ENCODE data around the gene AGXT.

AGXT gene

DNA sequence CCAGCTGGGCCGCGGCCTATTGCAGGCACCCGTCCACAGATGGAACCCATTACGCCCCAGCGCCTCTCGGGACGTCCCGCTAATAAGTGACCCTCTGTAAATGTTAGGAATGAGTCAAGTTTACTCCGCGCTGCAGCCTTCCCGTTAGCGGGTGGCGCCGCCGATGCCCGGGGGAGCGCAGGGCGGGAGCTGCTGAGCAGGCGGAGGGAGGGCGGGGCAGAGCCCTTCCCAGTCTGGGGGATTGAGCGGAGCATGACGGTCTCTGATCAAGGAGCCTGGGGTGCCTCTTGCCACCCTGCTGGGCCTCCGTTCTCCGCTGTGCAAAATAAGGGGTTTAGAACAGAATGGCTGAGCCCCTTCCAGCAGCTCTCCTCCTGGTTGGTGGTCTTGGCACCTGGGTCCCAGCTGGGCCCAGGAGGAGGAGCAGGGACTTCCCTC lies 48.0 kb downstream of the AGXT start:
- peak; percentile 94 for DNase-seq

DNA sequence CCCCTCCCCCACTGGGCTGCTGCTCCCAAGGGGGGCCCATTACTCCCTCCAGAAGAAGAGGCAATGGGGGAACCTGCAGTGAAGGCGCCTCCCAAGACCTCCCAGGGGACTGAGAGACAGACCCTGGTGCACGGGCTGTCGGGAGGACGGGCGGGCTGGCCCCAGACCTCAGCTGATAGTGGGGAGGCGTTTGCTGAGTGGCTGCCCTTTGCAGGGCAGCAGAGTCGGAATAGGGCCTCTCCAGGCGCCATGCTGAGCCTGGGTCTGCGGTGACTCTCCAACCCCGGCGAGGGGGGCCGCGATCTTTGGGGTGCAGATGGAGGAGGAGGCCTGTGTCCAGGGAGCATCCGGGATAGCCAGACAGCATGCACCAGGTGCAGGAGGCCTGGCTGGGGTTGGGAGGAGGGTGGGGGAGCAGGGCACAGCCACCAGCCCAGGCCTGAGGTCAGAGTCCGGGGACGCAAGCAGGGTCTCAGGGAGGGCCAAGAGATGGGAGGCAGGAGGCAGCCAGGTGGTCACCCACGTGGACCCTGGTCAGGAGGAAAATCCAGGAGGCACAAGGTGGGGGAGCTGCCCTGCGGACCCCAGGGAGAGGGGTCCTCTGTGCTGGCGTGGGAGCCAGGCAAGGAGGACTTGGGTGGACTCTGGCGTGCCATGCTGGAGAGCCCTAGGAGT lies 48.5 kb downstream of the AGXT start:
- no peak for DNase-seq

GRCh38 chr2:240917684-240918257 lies 49.1 kb downstream of the AGXT start:
- DNase-seq, result peak; percentile 36

DNA sequence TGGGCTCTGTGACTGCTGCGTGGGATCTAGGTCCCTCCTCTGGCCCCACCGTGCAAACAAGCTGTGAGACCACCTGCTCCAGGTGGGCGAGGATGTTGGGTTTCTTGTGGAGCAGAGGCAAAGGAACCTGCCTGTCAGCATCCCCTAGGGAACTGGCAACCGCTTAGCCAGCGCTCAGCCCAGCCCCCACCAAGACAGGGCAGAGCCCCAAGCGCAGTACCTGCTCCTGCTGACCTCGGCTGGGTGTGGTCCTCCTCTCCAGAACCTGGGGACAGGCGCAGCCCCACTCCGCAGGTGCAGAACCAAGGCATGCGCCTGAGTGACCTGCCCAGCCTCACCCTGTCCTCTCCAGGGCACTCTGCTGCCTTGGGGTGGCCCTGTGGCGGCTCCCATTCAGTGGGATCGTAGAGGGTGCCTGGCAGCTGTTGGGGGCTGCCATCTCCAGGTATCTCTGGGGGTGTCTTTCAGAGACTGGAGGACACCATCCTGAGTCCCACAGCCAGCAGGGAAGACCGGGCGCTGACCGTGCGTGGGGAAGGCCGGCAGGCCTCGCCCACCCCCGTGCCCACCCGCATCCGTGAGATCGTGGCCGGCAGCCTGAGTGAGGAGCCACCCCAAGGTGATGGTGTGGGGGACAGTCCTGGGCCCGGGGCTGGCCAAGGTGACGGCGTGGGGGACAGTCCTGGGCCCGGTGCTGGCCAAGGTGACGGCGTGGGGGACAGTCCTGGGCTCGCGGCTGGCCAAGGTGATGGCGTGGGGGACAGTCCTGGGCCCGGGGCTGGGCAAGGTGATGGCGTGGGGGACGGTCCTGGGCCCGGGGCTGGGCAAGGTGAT lies 49.9 kb downstream of the AGXT start:
- DNase-seq, result no peak

DNA sequence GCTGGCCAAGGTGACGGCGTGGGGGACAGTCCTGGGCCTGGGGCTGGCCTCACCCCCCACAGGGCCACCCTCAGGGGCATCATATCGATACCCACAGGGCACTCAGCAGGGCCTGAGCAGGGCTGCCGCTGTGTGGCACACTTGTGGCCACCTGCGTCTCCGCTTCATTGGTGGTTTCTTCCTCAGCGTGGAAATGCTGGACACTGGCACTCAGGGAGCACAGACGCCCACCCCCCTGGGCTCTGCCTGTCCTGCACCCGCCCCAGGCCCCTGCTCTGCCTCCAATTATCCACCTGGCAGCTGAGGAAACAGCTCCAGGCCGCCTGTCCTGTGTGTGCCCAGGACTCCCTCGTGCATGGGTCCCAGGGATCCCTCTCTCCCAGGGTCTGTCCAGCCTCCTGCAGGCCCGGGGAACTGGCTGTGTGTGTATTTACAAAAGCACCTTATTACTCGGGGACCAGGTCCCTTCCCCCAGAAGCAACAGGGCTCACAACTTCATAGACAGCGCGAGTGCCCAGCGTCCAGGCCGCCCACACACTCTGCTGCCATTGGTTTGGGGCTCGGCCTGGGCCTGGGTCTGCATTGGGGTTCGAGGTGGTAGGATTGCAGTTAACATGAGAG lies 50.6 kb downstream of the AGXT start:
- no peak for DNase-seq

DNA sequence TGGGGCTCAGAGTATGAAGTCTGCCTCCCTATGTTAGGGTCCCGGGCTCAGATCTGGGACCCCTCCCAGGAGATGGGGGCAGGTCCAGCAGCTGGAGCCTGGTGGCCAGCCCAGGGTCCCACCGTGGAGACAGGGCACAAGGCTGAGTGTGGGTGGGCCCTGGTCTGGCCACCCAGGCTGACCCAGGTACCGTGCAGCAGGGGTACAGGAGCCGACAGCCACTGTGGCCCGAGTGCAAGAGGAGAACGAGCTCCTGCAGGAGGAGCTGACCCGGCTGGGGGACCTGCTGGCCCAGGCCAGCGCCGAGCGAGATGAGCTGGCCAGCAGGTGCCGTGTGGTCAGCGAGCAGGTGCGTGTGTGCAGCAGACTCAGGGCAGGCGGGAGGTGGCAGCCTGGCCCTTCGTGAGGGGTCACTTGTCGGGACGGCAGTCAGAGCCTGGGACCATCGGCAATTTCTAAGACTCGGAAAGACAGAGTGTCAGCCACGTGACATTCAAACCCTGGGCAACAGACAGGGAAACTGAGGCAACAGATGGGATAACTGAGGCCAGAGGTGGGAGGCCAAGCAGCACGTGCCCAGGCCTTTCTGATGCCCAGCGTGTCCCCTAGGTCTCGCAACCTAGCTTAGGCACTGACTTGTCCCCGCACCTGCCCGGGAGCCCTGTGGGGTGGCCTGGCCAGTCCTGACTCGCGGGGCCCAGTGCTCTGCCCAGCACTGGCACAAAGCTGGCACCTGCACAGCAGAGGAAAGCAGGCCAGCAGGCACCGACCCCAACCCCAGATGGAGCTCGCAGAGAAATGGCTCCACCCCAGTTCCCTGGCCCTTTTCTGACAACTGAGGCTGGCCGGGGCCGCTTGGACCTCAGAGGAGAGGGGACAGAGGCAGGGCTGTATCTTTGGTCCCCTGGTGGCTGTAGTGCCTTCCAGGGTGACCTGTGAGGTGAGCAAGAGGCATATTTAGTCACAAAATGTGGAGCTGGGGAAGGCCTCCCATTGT lies 51.5 kb downstream of the AGXT start:
- DNase-seq, result no peak

GRCh38 chr2:240920783-240921231 lies 52.2 kb downstream of the AGXT start:
- DNase-seq, result no peak

DNA sequence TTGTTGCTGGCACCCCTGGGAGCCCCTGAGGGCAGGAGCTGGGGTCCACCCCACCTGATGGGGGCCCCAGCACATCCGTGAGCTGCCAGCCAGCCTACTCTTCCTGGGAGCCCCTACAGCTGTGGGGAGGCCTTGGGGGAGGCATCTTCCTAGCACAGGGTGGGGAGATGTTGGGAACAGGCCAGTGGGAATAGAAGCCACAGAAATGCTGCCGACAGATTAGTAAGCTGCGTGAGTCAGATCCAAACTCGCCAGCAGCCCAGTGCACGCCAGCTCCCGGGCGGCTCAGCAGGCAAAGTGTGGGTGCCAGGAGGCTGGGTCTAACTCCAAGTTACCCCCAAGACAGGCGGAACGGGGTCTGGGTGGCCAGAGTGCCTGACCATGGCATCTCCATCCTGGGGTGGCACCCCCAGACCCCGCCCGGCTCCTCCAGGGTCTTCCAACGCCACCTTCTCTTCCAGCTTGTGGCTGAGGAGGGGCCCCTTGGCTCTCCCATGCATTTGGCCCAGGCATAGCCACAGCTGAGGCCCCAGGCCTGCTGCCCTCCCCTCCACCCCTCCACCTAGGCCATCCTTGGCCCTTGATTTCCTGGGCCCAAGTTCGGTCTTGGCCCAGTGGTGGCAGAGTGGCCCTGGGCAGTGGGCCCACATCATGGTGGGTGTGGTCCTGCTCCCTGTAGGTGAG lies 52.8 kb downstream of the AGXT start:
- peak; percentile 96 for DNase-seq

- DNase-seq, result no peak
Observed at GRCh38 chr2:240921995-240922244, 53.3 kb downstream of the AGXT start.

DNA sequence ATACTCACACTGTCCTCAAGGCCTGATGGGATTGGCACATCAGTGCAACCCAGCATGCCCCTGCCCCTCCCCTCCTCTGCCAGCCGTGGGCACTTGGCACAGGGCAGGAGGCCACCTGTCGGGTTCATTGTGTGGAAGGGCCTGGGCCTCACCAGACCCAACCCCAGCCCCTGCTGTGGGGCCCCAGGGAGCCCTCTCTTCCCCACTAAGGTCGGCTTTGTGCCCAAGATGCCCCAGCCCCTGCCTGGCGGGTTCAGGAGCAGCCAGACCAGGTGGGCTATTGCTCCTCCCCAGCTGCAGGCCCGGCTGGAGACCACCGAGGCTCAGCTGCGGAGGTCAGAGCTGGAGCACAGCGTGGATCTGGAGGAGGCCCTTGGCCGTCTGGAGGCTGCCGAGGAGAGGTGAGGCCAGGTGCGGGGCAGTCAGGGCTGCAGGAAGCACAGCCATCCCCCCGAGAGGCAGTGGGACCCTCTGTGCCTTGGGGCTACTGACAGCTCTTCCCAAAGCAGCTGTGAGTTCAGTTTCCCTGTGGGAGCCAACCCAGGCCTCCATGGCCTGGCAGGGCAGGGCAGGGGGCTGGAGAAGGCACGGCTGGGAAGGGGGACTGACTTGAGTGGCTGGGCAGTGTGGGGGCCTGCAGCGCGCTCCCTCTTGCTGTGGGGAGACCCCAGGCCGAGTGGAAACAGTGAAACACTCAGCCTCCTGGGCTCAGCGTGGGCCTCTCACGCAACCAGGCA lies 53.8 kb downstream of the AGXT start:
- DNase-seq, result no peak

DNA sequence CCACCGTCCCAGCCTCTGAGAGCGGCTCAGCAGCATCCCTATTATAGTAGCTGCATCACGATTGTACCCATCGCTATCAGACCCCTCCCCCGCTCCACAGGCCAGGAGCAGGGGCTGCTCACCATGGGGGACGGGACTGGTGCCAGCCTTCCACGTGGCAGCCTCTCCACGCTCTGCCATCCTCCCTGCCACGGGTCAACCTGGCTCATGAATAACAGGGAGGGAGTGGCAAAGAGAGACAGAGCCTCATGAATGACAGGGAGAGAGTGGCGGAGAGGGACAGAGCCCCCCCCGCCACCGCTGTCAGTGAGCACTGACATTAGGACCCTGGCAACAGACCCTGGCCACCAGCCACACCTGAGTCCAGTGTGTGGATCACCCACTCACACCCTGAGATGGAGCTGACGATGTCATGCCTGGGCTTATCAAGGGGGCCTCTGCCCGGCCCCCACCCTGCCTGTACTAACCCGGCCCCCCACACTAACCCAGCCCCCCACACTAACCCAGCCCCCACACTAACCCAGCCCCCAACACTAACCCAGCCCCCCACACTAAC lies 54.4 kb downstream of the AGXT start:
- DNase-seq, result peak; percentile 33

DNA sequence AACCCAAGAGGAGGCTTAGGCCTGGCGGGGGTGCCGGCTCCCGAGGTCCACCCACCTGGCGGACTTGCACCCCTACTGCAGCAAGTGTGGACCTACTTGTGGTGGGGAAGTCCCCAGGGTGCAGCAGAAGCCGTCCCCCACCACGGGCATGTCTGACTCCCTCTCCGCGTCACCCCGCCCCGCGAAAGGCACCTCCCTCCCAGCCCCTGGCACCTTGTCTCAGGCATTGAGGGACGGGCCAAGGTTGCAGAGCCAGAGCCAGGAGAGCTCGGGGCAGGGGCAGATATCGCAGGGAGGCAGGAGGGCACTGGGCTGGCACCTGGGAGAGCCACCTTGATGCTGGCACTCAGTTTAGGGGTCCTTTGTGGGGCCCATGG lies 56.6 kb downstream of the AGXT start:
- DNase-seq, result no peak

DNA sequence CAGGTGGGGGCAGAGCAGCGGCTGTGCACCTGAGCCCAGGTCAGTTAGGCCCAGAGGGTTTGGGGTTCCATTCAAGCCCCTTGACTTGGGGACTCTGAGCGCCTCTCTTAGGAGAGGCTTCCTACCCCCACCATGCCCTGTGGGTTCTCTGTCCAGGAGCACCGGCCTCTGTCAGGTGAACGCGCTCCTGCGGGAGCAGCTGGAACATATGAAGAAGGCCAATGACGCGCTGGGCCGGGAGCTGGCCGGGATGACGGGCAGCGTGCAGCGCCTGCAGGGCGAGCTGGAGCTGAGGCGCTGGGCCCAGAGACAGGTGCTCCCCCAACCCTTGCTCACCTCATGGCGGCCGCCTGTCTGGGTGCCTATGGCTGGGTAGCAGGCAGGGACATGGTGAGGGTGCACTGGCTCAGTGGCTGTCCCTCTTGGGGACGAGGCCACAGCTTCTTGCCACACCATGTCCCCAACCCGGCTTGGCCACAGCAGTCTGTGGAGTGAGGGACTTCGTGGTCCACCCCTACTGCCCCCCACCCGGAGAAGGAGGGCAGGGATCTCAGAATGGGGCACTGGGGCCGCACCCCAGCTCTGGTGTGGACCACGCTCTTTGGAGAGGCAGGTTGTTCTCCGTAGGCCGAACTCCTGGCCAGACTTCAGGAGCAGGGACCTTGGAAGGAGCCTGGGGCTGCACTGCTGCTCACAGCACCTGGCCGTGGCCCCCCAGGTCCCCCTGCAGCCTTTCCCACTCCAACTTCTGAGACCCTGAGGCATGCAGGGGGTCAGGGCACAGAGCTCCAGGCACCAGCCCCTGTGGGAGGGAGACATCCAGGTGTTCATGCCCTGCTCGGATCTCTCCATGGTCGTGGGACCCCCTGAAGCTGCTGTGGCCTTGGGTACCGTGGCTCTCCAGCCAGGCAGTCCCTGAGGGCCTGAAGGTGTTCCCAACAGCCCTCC lies 57.2 kb downstream of the AGXT start:
- DNase-seq, result no peak

DNA sequence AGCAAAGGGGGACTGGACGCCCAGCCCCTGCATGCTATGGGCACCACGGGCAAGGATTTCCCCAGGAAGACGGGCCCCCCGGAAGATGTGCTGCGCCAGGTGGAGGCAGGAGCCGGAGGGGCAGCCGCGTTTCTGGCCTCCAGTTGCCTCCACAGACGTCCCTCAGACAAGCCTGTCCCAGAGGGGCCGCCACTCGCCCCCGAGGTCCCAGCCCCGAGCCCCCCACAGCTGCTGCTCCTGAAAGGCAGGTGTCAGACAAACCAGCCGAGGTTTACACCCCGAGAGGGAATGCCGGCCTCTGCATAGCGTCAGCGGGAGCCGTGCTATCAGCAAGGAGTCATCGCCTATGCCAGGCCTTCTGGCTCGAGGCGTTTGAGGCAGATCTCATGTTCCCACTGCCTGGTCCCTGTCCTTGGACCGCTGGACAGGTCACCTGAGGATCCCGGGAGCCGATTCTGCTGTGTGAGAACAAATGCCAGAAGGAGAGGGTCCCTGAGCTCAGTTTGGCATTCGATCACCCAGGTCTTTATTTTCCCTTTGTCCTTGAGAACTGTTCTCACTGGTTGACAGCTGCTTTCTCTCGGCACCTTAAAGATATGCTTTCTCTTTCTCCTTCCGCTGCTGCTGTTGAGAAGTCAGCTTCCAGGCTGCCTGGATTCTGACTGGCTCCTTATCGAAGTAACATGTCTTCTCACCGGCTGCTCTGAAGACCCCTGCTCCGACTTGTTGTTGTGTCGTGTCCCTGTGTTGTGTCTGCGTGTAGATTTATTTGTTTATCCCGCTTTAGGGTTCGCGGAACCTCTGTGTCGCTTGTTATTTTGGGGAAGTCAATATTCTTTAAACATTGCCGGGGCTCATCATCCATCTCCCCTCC lies 58.1 kb downstream of the AGXT start:
- DNase-seq, result no peak

DNA sequence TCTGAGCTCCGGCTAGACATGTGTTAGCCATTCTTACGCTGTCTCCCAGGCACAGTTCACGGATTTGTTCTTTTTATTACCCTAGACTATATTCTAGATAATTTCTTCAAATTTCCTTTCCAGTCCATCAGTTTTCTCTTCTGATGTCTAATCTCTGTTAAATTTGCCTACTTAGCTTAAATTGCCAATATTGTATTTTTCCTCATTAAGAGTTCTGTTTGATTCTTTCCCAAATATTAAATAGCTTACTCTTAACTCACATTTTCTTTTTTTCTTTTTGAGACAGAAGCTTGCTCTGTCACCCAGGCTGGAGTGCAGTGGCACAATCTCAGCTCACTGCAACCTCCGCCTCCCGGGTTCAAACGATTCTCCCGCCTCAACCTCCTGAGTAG lies 58.8 kb downstream of the AGXT start:
- no peak for DNase-seq

- no peak for DNase-seq
Observed at GRCh38 chr2:240928476-240929363, 60.1 kb downstream of the AGXT start.

DNA sequence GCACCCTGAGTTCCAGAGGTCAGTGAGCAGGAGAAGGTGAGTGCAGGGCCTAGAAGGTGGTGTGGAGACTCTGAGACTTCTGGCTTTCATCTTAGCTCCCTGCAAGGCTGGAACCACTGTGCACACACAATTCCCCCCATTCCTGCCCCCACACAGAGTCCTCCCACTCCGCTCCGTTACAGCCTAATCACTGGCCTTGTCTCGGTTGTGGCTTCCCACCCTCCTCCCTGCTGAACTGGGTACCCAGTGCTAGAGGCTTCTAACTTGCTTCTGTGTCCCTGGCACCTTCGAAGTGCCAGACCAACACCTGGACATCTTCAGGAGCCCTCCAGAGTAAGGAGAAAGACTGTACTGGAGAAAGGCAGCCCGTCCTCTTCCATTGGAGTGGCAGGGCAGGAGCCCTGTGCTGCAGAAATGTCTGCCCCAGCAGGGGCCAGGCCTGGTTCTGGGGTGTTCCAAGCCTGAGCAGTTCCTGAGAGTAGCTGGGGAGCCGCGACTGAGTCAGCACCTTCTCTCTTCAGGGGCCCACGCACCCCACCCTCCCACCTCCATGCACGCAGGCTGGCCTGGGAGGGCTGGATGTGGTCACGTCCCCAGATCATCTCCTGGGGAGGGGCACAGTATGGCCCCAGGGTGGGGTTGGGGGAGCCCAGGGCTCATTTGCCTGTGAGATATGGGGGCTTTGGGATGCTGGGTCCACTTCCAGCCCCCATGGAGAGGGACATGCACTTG lies 60.9 kb downstream of the AGXT start:
- DNase-seq, result no peak
